Measurements from ENCODE around the gene LONRF3. TPM values are rescaled to one million over a fixed set of nuclear protein-coding genes. Genes with fewer than 3 reads are reported as not detected.

LONRF3 gene
- 0.07 and 0.08 TPM in 2 replicates for polyA plus RNA-seq (2013)

DNA sequence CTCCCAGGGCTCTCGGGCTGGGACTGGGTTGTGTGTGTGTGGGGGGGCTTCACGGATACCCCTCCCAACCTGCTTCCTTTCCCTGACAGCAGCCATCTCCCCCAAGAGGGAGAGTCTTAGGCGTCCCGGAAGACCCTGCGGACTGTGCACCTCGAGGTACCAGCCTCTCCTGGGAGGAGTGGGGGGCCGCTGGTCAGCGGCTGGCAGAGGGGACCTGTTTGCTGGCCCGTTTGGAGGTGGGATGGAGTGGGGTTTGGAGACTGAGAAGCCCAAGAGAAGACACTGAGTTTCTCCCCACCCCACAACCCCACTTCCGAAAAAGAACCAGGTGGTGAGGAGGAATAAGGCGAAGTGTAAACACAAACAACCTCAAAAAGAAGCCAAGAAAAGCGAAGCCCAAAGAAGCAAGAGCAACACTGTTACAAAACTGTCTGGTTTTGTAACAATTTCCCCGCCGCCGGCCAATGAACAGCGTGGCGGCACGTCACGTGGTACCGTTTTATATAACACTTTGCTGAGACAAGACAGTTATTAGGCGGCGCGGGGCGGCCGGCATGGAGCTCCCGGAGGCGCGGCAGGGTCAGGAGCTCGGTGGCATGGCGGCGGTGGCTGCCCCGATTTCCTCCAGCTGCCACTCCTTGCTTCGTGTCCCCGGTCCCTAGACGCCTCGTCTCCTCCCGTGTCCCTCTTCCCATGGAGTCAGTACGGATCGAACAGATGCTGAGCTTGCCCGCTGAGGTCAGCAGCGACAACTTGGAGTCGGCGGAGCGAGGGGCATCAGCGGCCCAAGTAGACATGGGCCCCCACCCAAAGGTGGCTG, at the start of gene LONRF3:
Gene LONRF3 (plus strand): TSS at position 531 of the 820 bp plus-strand sequence. CDS start 163 bp downstream, at position 694.
- Histone ChIP-seq H3K9me3 (ENCODE audit: insufficient read depth, low read depth, low read length) (no peaks in the 10 kb centered on the region), H3K4ac (ENCODE audit: low read depth, low read length) (no peak within 1 kb of the TSS), H3K4me3 (ENCODE audit: low read depth, low read length) (no peak within 1 kb of the TSS), H3K27ac (ENCODE audit: low read depth, low read length) (no peak within 1 kb of the TSS), H2BK12ac (ENCODE audit: low read length) (no peak within 1 kb of the TSS), H4K8ac (ENCODE audit: low read depth, low read length) (no peak within 1 kb of the TSS), H3K14ac (ENCODE audit: low read length) (no peak within 1 kb of the TSS), H3K27me3 (ENCODE audit: insufficient read depth, low read length) (peaks cover 37% of the 10 kb centered on the region), H2AFZ (ENCODE audit: insufficient read depth, low read length, poor library complexity) (no peak within 1 kb of the TSS), H4K12ac (ENCODE audit: low read depth, low read length) (no peak within 1 kb of the TSS), H2BK120ac (ENCODE audit: insufficient read depth, low read length, poor library complexity) (no peak within 1 kb of the TSS), H3K9ac (ENCODE audit: low read length) (no peak within 1 kb of the TSS), H3K23ac (ENCODE audit: low read length) (no peak within 1 kb of the TSS), H3K18ac (ENCODE audit: low read length) (no peak within 1 kb of the TSS), H3K79me1 (ENCODE audit: low read length) (no peaks in the 10 kb centered on the region), H3K4me1 (ENCODE audit: control insufficient read depth in 1 of 2, insufficient read depth in 2 of 2, low read length in 2 of 2) (peaks cover 4 to 14% of the 10 kb centered on the region in 2 experiments), H2BK5ac (ENCODE audit: low read depth, low read length, poor library complexity) (no peak within 1 kb of the TSS), H3K79me2 (ENCODE audit: control insufficient read depth, insufficient read depth, low read length, poor library complexity) (no peaks in the 10 kb centered on the region), H2AK5ac (ENCODE audit: low read length) (no peak within 1 kb of the TSS), H3K4me2 (ENCODE audit: low read length) (peak within 1 kb of the TSS; percentile 56), H4K91ac (ENCODE audit: low read depth, low read length) (no peak within 1 kb of the TSS), H3K36me3 (ENCODE audit: control insufficient read depth in 1 of 2, insufficient read depth in 2 of 2, low read length in 2 of 2) (no peaks in the 10 kb centered on the region)
- WGBS (ENCODE audit: extremely low coverage, insufficient coverage, insufficient read length): no CpG with 5 or more reads among the region's 45 CpGs
- peak; percentile 18 to 33 for DNase-seq

DNA sequence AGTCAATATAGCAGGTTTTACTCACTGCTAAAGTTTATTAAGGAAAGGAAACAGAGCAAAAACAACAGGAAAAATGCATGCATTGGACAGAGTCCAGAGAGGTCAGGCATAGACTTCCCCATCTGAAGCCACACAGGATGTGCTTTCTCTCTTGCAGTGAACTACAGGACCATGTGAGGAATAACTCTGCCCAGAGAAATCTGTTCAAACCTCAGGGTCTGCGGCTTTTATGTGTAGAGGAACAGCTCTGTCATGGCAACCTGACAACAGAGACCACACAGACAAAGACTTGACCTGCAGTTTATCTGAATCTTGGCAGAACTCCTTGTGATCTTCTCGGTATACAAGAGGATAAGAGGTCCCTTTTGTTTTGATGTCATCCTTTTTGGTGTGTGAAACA, 46.3 kb upstream of the LONRF3 start:
- no peak overlapping the region for H3K4ac ChIP-seq (ENCODE audit: low read depth, low read length)
- no peak overlapping the region for H2AK5ac ChIP-seq (ENCODE audit: low read length)
- no peak overlapping the region for H3K4me3 ChIP-seq (ENCODE audit: low read depth, low read length)
- H3K4me2 ChIP-seq (ENCODE audit: low read length): no peak overlapping the region
- no peak overlapping the region for H2BK120ac ChIP-seq (ENCODE audit: insufficient read depth, low read length, poor library complexity)
- H3K23ac ChIP-seq (ENCODE audit: low read length): no peak overlapping the region
- no peak overlapping the region for H2AFZ ChIP-seq (ENCODE audit: insufficient read depth, low read length, poor library complexity)
- H3K14ac ChIP-seq (ENCODE audit: low read length): no peak overlapping the region
- no peaks in the 10 kb centered on the region for H3K27me3 ChIP-seq (ENCODE audit: insufficient read depth, low read length)
- H3K79me2 ChIP-seq (ENCODE audit: control insufficient read depth, insufficient read depth, low read length, poor library complexity): no peaks in the 10 kb centered on the region
- no peak overlapping the region for H3K18ac ChIP-seq (ENCODE audit: low read length)
- no peak overlapping the region for H2BK12ac ChIP-seq (ENCODE audit: low read length)
- H3K9me3 ChIP-seq (ENCODE audit: insufficient read depth, low read depth, low read length): no peaks in the 10 kb centered on the region
- H4K12ac ChIP-seq (ENCODE audit: low read depth, low read length): no peak overlapping the region
- WGBS (ENCODE audit: extremely low coverage, insufficient coverage, insufficient read length): no CpG with 5 or more reads among the region's 2 CpGs
- H4K91ac ChIP-seq (ENCODE audit: low read depth, low read length): no peak overlapping the region
- no peak overlapping the region for H3K9ac ChIP-seq (ENCODE audit: low read length)
- no peaks in the 10 kb centered on the region for H3K4me1 ChIP-seq (ENCODE audit: control insufficient read depth in 1 of 2, insufficient read depth in 2 of 2, low read length in 2 of 2)
- no peak overlapping the region for H3K27ac ChIP-seq (ENCODE audit: low read depth, low read length)
- no peaks in the 10 kb centered on the region for H3K36me3 ChIP-seq (ENCODE audit: control insufficient read depth in 1 of 2, insufficient read depth in 2 of 2, low read length in 2 of 2)
- no peak for DNase-seq
- no peak overlapping the region for H4K8ac ChIP-seq (ENCODE audit: low read depth, low read length)
- no peaks in the 10 kb centered on the region for H3K79me1 ChIP-seq (ENCODE audit: low read length)
- H2BK5ac ChIP-seq (ENCODE audit: low read depth, low read length, poor library complexity): no peak overlapping the region

DNA sequence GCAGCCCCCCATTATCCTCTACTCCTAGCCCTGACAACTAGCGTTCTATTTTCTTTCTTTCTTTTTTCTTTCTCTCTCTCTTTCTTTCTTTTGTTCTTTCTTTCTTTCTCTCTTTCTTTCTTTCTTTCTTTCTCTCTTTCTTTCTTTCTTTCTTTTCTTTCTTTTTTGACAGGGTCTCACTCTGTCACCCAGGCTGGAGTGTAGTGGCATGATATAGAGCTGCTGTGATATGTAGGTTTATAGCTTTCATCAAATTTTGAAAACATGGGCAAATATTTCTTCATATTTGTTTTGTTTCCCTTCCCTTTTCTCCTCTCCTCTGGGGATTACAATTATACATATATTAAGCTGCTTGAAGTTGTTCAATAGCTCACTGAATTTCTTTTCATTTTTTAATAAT, 39.1 kb upstream of the LONRF3 start:
- no peak overlapping the region for H2BK12ac ChIP-seq (ENCODE audit: low read length)
- no peaks in the 10 kb centered on the region for H3K36me3 ChIP-seq (ENCODE audit: control insufficient read depth in 1 of 2, insufficient read depth in 2 of 2, low read length in 2 of 2)
- H2BK120ac ChIP-seq (ENCODE audit: insufficient read depth, low read length, poor library complexity): no peak overlapping the region
- H3K4me3 ChIP-seq (ENCODE audit: low read depth, low read length): no peak overlapping the region
- no peak overlapping the region for H2AFZ ChIP-seq (ENCODE audit: insufficient read depth, low read length, poor library complexity)
- H4K8ac ChIP-seq (ENCODE audit: low read depth, low read length): no peak overlapping the region
- H3K4me1 ChIP-seq (ENCODE audit: control insufficient read depth in 1 of 2, insufficient read depth in 2 of 2, low read length in 2 of 2): no peaks in the 10 kb centered on the region
- H2BK5ac ChIP-seq (ENCODE audit: low read depth, low read length, poor library complexity): no peak overlapping the region
- no peak overlapping the region for H3K9ac ChIP-seq (ENCODE audit: low read length)
- no peaks in the 10 kb centered on the region for H3K79me1 ChIP-seq (ENCODE audit: low read length)
- H3K4ac ChIP-seq (ENCODE audit: low read depth, low read length): no peak overlapping the region
- H3K27ac ChIP-seq (ENCODE audit: low read depth, low read length): no peak overlapping the region
- H3K14ac ChIP-seq (ENCODE audit: low read length): no peak overlapping the region
- H3K4me2 ChIP-seq (ENCODE audit: low read length): no peak overlapping the region
- H3K79me2 ChIP-seq (ENCODE audit: control insufficient read depth, insufficient read depth, low read length, poor library complexity): no peaks in the 10 kb centered on the region
- DNase-seq: no peak
- WGBS (ENCODE audit: extremely low coverage, insufficient coverage, insufficient read length): no CpG with 5 or more reads among the region's 1 CpG
- no peak overlapping the region for H4K12ac ChIP-seq (ENCODE audit: low read depth, low read length)
- no peak overlapping the region for H4K91ac ChIP-seq (ENCODE audit: low read depth, low read length)
- no peak overlapping the region for H3K23ac ChIP-seq (ENCODE audit: low read length)
- no peaks in the 10 kb centered on the region for H3K27me3 ChIP-seq (ENCODE audit: insufficient read depth, low read length)
- no peak overlapping the region for H2AK5ac ChIP-seq (ENCODE audit: low read length)
- no peaks in the 10 kb centered on the region for H3K9me3 ChIP-seq (ENCODE audit: insufficient read depth, low read depth, low read length)
- H3K18ac ChIP-seq (ENCODE audit: low read length): no peak overlapping the region

DNA sequence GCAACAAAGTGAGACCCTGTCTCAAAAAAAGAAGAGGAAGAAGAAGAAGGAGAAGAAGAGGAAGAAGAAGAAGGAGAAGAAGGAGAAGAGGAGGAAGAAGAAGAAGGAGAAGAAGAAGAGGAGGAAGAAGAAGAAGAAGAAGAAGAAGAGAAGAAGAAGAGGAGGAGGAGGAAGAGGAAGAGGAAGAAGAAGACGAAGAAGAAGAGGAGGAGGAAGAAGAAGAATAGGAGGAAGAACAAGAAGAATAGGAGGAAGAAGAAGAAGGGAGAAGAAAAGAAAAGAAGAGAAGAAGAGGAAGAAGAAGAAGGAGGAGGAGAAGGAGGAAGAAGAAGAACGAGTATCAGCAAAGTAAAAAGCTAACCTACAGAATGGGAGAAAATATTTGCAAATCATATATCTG, 33.3 kb upstream of the LONRF3 start:
- Histone ChIP-seq H3K27ac (ENCODE audit: low read depth, low read length) (no peak overlapping the region), H3K4ac (ENCODE audit: low read depth, low read length) (no peak overlapping the region), H4K8ac (ENCODE audit: low read depth, low read length) (no peak overlapping the region), H3K23ac (ENCODE audit: low read length) (no peak overlapping the region), H2BK12ac (ENCODE audit: low read length) (no peak overlapping the region), H2BK5ac (ENCODE audit: low read depth, low read length, poor library complexity) (no peak overlapping the region), H3K79me1 (ENCODE audit: low read length) (no peaks in the 10 kb centered on the region), H3K14ac (ENCODE audit: low read length) (no peak overlapping the region), H3K18ac (ENCODE audit: low read length) (no peak overlapping the region), H4K91ac (ENCODE audit: low read depth, low read length) (no peak overlapping the region), H3K27me3 (ENCODE audit: insufficient read depth, low read length) (no peaks in the 10 kb centered on the region), H2AK5ac (ENCODE audit: low read length) (no peak overlapping the region), H3K4me3 (ENCODE audit: low read depth, low read length) (no peak overlapping the region), H3K9ac (ENCODE audit: low read length) (no peak overlapping the region), H3K79me2 (ENCODE audit: control insufficient read depth, insufficient read depth, low read length, poor library complexity) (no peaks in the 10 kb centered on the region), H4K12ac (ENCODE audit: low read depth, low read length) (no peak overlapping the region), H3K4me1 (ENCODE audit: control insufficient read depth in 1 of 2, insufficient read depth in 2 of 2, low read length in 2 of 2) (no peaks in the 10 kb centered on the region), H2AFZ (ENCODE audit: insufficient read depth, low read length, poor library complexity) (no peak overlapping the region), H3K36me3 (ENCODE audit: control insufficient read depth in 1 of 2, insufficient read depth in 2 of 2, low read length in 2 of 2) (no peaks in the 10 kb centered on the region), H3K4me2 (ENCODE audit: low read length) (no peak overlapping the region), H3K9me3 (ENCODE audit: insufficient read depth, low read depth, low read length) (no peaks in the 10 kb centered on the region), H2BK120ac (ENCODE audit: insufficient read depth, low read length, poor library complexity) (no peak overlapping the region)
- WGBS (ENCODE audit: extremely low coverage, insufficient coverage, insufficient read length): no CpG with 5 or more reads among the region's 2 CpGs
- DNase-seq: no peak

Measured in trophoblast cell (in vitro differentiated cells and primary cell).